BJ (cell line): Measurements from ENCODE around the gene ZSWIM8. TPM values are rescaled to one million over a fixed set of nuclear protein-coding genes. Genes with fewer than 3 reads are reported as not detected.

Experiments used
- CTCF ChIA-PET: fragments of 350-600 bp; formaldehyde crosslinking; extraction: SDS; loops from one replicate; lab custom pipeline; 2021; ENCODE audit warnings: antibody characterized with exemption, inconsistent platforms; lab: Yijun Ruan, JAX
- POLR2A ChIA-PET: fragments of 300-600 bp; sonication (Branson Sonifier 250); formaldehyde crosslinking; extraction: SDS; loops from one replicate; lab custom pipeline; 2021; ENCODE audit warnings: antibody characterized with exemption; lab: Charles Lee
- DNase-seq: peaks from one replicate; pipeline ENCODE4 v3.0.0-alpha.2; 2011; ENCODE audit warnings: low read depth
- H3K27me3 ChIP-seq: 2 replicates; pipeline ENCODE4 v1.6.0; 2011; ENCODE audit warnings: low read length; ENCODE audit not compliant: control insufficient read depth, insufficient read depth
- H3K36me3 ChIP-seq: 2 replicates; pipeline ENCODE4 v1.5.1; 2011; ENCODE audit warnings: low read length; ENCODE audit not compliant: control insufficient read depth, insufficient read depth
- H3K4me3 ChIP-seq: 2 replicates; pipeline ENCODE4 v1.5.1; 2011; ENCODE audit warnings: low read depth, mild to moderate bottlenecking, control low read depth, low read length
- polyA plus RNA-seq: library from polyadenylated mRNA; depleted of rRNA; stranded (reverse); fragments of >200 nt; gene quantifications from 2 replicates; pipeline ENCODE4 v1.2.3, GENCODE V29; 2011
- TF ChIP-seq, protein P1 (sequence below): IDR thresholded peaks from 2 replicates; pipeline ENCODE4 v1.5.1; 2011; ENCODE audit warnings: low read depth, mild to moderate bottlenecking, control low read depth, inconsistent platforms, low read length, moderate library complexity; ENCODE audit not compliant: insufficient read depth

Gene ZSWIM8
- polyA plus RNA-seq, 1 experiment: 82.0 TPM

DNA sequence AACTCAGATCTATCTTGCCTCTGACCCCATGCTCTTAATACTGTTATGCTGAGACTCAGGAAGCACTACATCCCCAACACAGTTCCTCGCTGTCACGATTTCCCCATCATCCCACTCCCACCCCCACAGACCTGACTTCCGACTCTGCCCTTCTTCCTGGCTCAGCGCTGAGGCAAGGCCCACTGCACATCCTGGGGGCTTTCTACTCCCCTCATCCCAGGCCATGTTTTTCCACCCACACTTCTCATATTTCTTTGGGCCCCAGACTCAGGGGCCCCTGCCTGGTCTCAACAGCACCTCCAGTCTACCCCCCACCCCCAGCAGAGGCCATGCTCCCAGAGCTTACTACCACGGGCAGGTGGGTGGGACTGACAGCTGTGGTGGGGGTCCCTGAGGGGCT lies 33.7 kb downstream of the ZSWIM8 start:
- TF ChIP-seq, protein P1, sequence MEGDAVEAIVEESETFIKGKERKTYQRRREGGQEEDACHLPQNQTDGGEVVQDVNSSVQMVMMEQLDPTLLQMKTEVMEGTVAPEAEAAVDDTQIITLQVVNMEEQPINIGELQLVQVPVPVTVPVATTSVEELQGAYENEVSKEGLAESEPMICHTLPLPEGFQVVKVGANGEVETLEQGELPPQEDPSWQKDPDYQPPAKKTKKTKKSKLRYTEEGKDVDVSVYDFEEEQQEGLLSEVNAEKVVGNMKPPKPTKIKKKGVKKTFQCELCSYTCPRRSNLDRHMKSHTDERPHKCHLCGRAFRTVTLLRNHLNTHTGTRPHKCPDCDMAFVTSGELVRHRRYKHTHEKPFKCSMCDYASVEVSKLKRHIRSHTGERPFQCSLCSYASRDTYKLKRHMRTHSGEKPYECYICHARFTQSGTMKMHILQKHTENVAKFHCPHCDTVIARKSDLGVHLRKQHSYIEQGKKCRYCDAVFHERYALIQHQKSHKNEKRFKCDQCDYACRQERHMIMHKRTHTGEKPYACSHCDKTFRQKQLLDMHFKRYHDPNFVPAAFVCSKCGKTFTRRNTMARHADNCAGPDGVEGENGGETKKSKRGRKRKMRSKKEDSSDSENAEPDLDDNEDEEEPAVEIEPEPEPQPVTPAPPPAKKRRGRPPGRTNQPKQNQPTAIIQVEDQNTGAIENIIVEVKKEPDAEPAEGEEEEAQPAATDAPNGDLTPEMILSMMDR: no peak
- Histone ChIP-seq H3K36me3 (peaks cover 11% of the 10 kb centered on the region), H3K27me3 (no peaks in the 10 kb centered on the region), H3K4me3 (no peak overlapping the region)
- DNase-seq: no peak
- ChIA-PET POLR2A (no interaction called here), CTCF (interaction anchor here (0.7 to 1.5 kb wide), 4 partner anchors 14 to 61 kb away, joined by 4 to 7 read pairs (median 6); no protein-coding TSS in a partner anchor)

DNA sequence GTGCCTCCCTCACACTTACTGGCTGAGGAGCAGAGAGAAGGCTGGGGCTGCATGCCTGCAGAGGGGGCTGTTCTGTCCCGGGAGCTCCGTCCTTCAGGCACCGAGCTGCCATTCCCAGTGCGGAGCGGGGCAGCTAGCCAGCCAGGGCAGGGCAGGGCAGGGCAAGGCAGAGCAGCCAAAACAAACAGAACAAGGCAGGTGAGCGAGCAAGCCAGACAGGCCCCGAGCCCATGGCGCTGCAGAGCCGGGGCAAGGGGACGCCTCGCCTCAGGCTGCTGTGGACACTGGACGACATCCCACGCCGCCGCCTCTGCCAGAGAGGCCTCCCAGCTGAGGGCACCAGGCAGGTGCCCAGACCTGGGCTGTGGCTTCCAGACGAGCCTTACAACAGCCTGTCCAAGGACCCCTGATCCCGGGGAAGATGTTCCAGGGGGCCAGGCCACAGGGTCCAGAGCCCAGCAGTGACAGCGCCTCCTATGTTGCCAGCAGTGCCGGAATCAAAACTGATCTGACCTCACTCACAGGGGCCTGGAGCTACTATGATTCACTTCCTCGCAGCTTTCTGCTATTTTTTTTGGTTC lies 34.2 kb downstream of the ZSWIM8 start:
- POLR2A ChIA-PET: no interaction called here
- TF ChIP-seq, protein P1: no peak

DNA sequence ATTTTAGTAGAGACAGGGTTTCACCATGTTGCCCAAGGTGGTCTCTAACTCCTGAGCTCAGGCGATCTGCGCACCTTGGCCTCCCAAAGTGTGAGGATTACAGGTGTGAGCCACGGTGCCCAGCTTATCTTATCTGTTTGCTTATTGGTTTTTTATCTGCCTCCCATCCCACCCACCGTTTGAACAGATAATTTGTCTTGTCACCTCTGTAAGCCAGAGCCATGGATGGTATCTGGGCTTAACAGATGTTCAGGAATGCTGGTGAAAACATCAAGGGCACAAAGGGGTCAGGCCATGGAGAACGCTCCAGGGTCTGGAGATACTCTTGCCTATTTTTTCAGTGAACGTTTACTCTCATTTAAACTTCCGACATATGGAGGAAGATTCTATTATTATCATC lies 38.0 kb downstream of the ZSWIM8 start:
- TF ChIP-seq, protein P1: no peak
- Histone ChIP-seq H3K36me3 (peaks cover 22% of the 10 kb centered on the region), H3K4me3 (no peak overlapping the region), H3K27me3 (no peaks in the 10 kb centered on the region)
- ChIA-PET POLR2A (no interaction called here), CTCF (interaction anchor here (1.0 to 1.4 kb wide), 3 partner anchors 15 to 57 kb away, joined by 3 to 4 read pairs (median 4); no protein-coding TSS in a partner anchor)
- no peak for DNase-seq

More for the DNA sequence above, 34.2 kb downstream of the ZSWIM8 start:
- CTCF ChIA-PET: interaction anchor here (1.2 to 1.5 kb wide), 3 partner anchors 13 to 23 kb away, joined by 4 to 7 read pairs (median 5); no protein-coding TSS in a partner anchor
- H3K27me3 ChIP-seq: no peaks in the 10 kb centered on the region
- DNase-seq: no peak
- H3K36me3 ChIP-seq: peaks cover 14% of the 10 kb centered on the region
- no peak overlapping the region for H3K4me3 ChIP-seq

DNA sequence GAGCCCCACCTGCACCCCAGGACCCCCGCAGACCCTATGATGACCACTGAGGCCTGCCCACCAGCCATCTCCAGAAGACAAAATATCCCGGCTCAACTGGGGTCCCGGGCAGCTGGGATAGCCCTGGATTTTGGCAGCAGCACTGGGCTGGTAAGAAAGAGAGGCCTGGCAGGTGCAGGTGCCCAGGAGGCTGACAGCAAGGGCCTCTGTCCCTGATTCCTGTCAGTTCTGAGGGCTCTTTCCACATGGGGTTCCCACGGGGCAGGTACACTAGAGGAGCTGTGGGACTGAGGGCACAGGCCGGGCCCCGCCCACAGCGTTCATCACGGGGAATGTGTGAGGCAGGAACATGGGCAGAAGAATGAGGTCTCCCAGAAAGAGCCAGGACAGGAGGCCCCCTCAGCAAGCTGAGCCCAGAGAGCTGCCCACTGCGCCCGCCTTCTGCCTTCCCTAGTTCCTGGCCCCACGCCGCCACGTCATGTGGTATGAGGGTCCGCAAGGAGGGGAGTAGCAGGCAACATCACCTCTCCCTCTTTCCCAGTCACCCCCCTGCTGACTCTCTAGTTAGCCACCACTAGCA lies 38.8 kb downstream of the ZSWIM8 start:
- ChIA-PET POLR2A (no interaction called here), CTCF (interaction anchor here (1.4 kb wide), 1 partner anchor 56 kb away, joined by 4 read pairs; no protein-coding TSS in a partner anchor)
- DNase-seq: no peak

More for the DNA sequence above, 38.8 kb downstream of the ZSWIM8 start:
- Histone ChIP-seq H3K4me3 (no peak overlapping the region), H3K36me3 (peaks cover 22% of the 10 kb centered on the region), H3K27me3 (no peaks in the 10 kb centered on the region)
- TF ChIP-seq, protein P1: no peak
